Tibial artery (tissue), 4 donors: ENCODE results near the gene RESP18.
A peak's percentile ranks its signal among the peaks of the same experiment; 100 is the strongest.

ENCODE experiments used
- DNase-seq, 2 donors: peaks; one replicate each; pipeline ENCODE4 v3.0.0-alpha.2; 2019
- H3K27ac ChIP-seq, 2 donors: fragments of 200-600 bp; sonication (generic) in 1 of 2; 1 replicate in 1 of 2; 2 replicates in 1 of 2; pipeline ENCODE4 v1.5.1; 2018 to 2019; ENCODE audit warnings: mild to moderate bottlenecking in 1 of 2
- H3K27me3 ChIP-seq, 2 donors: fragments of 200-600 bp; sonication (generic) in 1 of 2; one replicate each; pipeline versions ENCODE4 v1.5.1 to v1.6.0; 2016 to 2019
- H3K36me3 ChIP-seq, 3 donors: fragments of 200-600 bp; sonication (generic) in 2 of 3; one replicate each; pipeline ENCODE4 v1.5.1; 2016 to 2019; ENCODE audit warnings: mild to moderate bottlenecking in 2 of 3
- H3K4me1 ChIP-seq, 4 donors: fragments of 200-600 bp; sonication (generic) in 2 of 4; 1 replicate in 3 of 4; 2 replicates in 1 of 4; pipeline ENCODE4 v1.5.1; 2016 to 2019
- H3K4me3 ChIP-seq, 2 donors: fragments of 200-600 bp; sonication (generic) in 1 of 2; 1 replicate in 1 of 2; 2 replicates in 1 of 2; pipeline ENCODE4 v1.5.1; 2018 to 2019; ENCODE audit warnings: mild to moderate bottlenecking in 2 of 2
- H3K9me3 ChIP-seq, 3 donors: fragments of 200-600 bp; sonication (generic) in 1 of 3; one replicate each; pipeline ENCODE4 v1.5.1; 2016 to 2019
- intact Hi-C: fragments of 100-400 bp; cut with DNase I; formaldehyde crosslinking; loops from one replicate; pipeline ENCODE4 v1.15.0; 2023; ENCODE audit warnings: low total_unique reads
- TF ChIP-seq, protein P1 (sequence below), 2 experiments: fragments of 200-600 bp in 1 of 2; fragments of 450-650 bp in 1 of 2; IDR thresholded peaks; one replicate each; pipeline ENCODE4 v1.5.1; 2017 to 2019; ENCODE audit warnings: antibody characterized with exemption in 2 of 2, mild to moderate bottlenecking in 1 of 2, moderate library complexity in 1 of 2

The RESP18 gene

DNA sequence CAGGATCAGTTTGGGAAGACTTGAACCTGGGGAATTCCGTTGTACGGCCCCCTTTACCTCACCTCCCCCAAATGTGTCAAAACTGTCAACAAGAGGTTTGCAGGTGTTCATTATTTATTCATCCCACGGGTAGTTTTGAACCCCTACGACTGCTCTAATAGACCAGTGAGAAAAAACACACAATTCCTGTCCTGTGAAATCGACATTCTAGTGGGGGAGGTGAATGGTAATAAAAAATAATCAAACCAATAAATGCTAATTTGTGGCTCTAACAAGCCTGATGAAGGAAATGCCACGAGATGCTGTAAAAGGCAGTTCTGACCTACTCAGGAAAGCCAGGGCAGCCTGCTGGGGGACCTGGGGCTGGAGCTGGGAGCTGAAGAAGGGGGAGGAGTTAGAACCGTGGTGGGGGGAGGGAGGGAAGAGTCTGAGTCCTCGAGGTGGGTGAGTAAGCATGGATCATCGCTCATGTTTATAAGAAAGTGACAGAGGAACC, 53.8 kb downstream of the RESP18 start:
- intact Hi-C loops: loop anchor here (2.0 kb wide), 1 partner anchor 16 kb away; no protein-coding TSS in a partner anchor
- Histone ChIP-seq H3K36me3 (peaks cover 28 to 33% (median 33%) of the 10 kb centered on the region in 3 donors), H3K27me3 (no peaks in the 10 kb centered on the region), H3K4me3 (peak overlapping the region; percentile 80 to 94), H3K27ac (peak overlapping the region; percentile 98 to 99), H3K4me1 (peaks cover 0 to 52% (median 40%) of the 10 kb centered on the region in 4 donors), H3K9me3 (no peaks in the 10 kb centered on the region)
- no peak for DNase-seq
- TF ChIP-seq, protein P1, sequence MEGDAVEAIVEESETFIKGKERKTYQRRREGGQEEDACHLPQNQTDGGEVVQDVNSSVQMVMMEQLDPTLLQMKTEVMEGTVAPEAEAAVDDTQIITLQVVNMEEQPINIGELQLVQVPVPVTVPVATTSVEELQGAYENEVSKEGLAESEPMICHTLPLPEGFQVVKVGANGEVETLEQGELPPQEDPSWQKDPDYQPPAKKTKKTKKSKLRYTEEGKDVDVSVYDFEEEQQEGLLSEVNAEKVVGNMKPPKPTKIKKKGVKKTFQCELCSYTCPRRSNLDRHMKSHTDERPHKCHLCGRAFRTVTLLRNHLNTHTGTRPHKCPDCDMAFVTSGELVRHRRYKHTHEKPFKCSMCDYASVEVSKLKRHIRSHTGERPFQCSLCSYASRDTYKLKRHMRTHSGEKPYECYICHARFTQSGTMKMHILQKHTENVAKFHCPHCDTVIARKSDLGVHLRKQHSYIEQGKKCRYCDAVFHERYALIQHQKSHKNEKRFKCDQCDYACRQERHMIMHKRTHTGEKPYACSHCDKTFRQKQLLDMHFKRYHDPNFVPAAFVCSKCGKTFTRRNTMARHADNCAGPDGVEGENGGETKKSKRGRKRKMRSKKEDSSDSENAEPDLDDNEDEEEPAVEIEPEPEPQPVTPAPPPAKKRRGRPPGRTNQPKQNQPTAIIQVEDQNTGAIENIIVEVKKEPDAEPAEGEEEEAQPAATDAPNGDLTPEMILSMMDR (IDR thresholded peaks at IDR 0.05): no peak

DNA sequence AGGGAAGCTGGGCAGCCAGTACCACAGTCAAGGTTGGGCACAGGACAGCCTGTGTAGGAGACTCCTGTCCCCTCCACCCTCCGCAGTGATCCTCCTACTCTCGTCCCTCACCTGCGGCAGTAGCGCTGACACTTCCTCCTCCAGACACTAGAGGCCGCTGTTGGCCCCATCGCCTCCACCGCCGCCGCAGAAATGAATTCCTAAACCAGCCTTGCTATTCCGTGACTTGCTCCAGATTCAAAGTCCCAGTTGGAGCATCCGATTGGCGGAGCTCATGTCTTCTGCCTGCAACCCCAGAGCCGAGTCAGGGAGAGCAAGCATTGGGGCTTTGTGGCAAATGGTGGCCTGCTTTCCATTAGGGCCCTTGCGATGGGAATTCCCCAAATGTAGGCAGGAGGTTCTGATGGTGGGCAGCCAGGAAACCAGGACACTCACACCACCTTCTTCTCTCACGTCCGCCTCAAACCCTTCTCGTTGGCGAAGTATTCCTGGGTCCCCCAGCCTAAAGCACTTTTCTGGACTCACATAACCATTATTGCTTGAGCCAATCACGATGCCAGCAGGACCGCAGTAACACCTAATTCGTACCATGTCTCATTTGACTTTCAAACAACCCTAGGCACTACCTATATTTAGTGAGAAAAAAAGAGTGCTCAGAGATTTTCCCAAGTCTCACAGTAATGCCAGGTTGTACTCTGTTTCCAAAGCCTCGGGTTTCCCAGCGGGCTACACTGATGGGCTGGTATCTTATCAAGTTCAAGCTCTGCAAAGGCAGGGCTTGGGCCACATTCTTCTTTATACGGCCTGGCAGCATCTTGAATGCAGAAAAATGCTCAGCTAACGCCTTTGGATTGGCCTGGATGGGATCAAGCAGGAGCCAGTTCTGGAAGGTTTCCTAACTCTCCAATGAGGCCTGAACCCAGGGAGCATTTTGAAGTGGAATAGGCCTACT, 54.6 kb downstream of the RESP18 start:
- H3K27me3 ChIP-seq: no peaks in the 10 kb centered on the region
- no peak overlapping the region for H3K4me3 ChIP-seq
- peak overlapping the region; percentile 98 to 99 for H3K27ac ChIP-seq
- H3K36me3 ChIP-seq: peaks cover 21 to 26% (median 26%) of the 10 kb centered on the region in 3 donors
- intact Hi-C loops: loop anchor here (2.0 kb wide), 1 partner anchor 17 kb away; no protein-coding TSS in a partner anchor
- no peaks in the 10 kb centered on the region for H3K9me3 ChIP-seq
- H3K4me1 ChIP-seq: peaks cover 0 to 53% (median 40%) of the 10 kb centered on the region in 4 donors
- peak; percentile 69 to 89 for DNase-seq
- TF ChIP-seq, protein P1 (IDR thresholded peaks at IDR 0.05): peak; percentile 94 to 99
